Thyroid gland (tissue), 4 donors: ENCODE results near the gene NCKAP5.

Experiments
- CTCF ChIP-seq, 6 experiments: fragments of 200-600 bp in 3 of 6; fragments of 450-650 bp in 3 of 6; sonication (generic) in 3 of 6; IDR thresholded peaks; one replicate each; pipeline ENCODE4 v1.5.1; 2016 to 2019; ENCODE audit warnings: antibody characterized with exemption in 6 of 6, mild to moderate bottlenecking in 2 of 6, inconsistent platforms in 1 of 6, moderate library complexity in 1 of 6
- POLR2A ChIP-seq, 2 donors: fragments of 450-650 bp; IDR thresholded peaks; one replicate each; pipeline ENCODE4 v1.6.1; 2017; ENCODE audit warnings: antibody characterized with exemption in 2 of 2, mild to moderate bottlenecking in 2 of 2, moderate library complexity in 1 of 2

DNA sequence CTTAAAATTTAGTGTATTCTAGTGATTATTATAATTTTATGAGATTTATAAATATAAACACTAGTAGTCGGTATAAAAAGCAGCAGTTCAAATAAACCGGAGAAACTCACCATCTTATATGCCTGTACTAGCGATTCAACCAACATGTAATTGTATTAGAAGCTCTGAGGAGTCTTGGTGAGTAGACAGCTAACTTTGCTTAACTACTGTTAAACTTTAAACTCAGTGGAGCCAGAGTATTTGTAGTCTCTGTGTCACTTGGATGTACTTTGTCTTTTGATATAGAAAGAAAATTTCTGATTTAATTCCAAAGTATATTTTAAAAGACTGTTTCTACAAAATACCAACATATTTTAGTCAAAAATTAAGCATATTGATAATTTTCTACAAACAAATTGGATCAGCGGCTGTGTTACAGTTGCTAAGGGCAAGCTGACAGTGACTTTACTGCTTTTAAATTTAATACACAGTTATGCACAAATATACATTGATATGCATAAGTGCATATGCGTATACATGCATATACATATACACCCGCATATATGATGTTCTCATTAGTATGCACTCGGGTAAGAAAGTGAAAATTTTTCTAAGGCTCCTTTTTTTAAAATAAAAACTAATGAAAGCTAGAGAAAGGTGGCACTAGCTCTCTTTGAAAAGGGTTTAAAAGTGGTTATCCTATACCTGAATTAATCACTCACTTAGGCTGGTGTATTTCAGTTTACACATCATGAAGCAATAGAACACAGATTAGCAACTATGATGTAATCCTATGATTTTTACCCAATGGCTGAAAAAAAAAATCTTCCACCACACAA, 374.5 kb downstream of the NCKAP5 start:
- no peak for TF ChIP-seq CTCF (IDR thresholded peaks at IDR 0.05)
- no peak for TF ChIP-seq POLR2A (IDR thresholded peaks at IDR 0.05)
